HK-2 (cell line): Measurements from ENCODE around the gene ATP6V0A1.
"Not testable (repeated sequence)": the region's sequence is repeated elsewhere in the genome, so short reads cannot be mapped to it uniquely, and the experiment has no call there.

ENCODE experiments used
- DNase-seq: peaks from one replicate; pipeline ENCODE4 v3.0.0-alpha.2; 2018; ENCODE audit not compliant: unreplicated experiment

ATP6V0A1 gene

DNA sequence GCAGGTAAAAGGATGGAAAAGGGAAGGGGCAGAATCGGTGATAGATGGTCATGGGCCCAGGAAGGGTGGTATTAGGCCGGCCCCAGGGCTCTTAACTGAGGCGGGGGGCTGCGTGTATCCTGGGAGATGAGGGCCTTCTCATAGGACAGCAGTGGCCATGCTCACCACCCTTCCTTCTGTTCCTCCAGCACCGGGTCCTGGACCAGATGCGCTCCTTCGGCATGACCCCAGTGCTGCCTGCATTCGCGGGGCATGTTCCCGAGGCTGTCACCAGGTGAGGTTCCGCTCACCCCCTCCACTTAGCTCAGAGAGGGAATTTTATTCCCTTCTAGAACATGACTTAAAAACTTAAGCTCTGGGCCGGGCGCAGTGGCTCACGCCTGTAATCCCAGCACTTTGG lies 79.8 kb downstream of the ATP6V0A1 start:
- DNase-seq, result no peak

DNA sequence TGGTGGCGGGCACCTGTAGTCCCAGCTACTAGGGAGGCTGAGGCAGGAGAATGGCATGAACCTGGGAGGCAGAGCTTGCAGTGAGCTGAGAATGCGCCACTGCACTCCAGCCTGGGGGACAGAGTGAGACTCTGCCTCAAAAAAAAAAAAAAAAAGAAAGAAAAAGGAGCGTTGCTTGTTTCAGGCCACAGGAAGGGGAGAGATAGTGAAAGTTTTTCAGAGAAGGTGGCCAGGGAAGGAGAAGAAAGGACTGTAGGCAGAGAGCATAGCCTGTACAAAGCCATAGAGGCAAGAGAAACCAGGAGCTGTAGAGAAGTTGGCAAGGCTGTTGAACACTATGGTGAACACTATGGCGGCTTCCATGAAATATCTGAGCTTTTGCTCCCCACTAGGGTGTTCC lies 81.9 kb downstream of the ATP6V0A1 start:
- not testable (repeated sequence) for DNase-seq

DNA sequence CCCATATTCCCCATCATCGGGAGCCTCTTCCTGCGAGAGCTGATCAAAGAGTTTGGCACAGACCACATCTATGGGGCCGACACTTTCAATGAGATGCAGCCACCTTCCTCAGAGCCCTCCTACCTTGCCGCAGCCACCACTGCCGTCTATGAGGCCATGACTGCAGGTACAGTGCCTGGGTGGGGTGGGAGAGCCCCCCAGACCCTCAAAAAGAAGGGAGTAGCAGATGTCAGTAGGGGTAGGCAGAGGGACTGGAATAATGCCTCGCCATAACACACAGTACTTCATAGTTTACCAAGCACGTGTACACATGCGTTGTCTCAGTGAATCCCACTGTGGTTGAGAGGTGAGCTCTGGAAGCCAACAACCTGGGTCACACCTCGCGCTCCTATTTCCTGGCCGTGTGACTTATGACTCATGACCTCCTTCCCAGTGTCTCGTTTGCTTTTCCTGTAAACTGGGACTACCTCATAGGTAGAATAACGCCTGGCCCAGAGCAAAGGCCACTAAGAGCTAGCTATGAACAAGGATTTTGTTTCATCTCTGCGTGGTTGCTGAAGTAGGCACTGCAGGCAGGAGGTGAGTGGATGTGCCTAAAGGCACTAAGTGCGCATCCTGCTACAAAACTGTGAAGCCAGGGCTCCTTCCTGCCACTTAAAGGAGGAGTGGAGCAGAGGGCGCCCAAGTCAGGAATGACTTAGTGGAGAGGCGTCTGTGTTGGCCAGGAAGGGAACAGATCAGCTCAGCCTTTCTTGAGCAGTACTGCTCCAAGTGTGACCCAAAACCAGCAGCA lies 82.6 kb downstream of the ATP6V0A1 start:
- peak; percentile 66 for DNase-seq

DNA sequence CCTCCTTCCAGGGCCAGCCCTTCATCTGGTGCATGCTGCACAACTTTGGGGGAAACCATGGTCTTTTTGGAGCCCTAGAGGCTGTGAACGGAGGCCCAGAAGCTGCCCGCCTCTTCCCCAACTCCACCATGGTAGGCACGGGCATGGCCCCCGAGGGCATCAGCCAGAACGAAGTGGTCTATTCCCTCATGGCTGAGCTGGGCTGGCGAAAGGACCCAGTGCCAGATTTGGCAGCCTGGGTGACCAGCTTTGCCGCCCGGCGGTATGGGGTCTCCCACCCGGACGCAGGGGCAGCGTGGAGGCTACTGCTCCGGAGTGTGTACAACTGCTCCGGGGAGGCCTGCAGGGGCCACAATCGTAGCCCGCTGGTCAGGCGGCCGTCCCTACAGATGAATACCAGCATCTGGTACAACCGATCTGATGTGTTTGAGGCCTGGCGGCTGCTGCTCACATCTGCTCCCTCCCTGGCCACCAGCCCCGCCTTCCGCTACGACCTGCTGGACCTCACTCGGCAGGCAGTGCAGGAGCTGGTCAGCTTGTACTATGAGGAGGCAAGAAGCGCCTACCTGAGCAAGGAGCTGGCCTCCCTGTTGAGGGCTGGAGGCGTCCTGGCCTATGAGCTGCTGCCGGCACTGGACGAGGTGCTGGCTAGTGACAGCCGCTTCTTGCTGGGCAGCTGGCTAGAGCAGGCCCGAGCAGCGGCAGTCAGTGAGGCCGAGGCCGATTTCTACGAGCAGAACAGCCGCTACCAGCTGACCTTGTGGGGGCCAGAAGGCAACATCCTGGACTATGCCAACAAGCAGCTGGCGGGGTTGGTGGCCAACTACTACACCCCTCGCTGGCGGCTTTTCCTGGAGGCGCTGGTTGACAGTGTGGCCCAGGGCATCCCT lies 84.8 kb downstream of the ATP6V0A1 start:
- DNase-seq, result no peak

GRCh38 chr17:42544874-42545283 lies 86.2 kb downstream of the ATP6V0A1 start:
- DNase-seq, result no peak

DNA sequence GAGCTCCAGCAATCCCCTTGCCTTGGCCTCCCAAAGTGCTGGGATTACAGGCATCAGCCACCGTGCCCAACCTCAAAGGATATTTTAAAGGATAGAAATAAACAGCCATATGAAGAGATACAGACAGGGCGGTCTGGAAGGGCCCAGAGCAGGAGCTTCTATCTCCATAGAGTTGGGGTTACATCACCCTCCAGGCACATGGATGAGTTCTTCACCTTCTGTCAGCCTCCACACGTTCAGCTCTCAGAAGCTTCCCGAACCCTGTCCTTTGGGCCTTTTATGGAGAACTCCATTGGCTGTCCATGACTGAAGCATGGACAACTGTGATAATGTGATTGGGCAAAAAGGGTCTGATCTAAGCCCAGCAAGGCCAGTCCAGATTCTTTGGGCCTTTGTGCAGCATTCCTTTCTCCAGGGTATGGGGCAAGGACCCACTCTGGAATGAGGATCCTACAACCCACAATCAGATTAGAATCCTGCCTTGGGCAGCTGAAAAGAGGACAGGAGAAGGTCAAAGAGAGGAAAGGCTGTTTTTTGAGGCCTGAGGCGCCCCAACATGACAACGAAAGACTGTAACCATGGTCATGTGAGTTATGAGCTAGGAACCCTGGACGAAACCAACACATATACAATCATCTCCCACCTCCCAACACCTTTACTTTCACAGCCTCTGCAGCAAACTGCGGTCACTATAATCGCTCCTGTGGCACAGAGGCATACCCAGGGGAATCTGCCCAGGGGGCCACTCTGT lies 87.3 kb downstream of the ATP6V0A1 start:
- DNase-seq, result not testable (repeated sequence)

GRCh38 chr17:42547001-42547461 lies 88.4 kb downstream of the ATP6V0A1 start:
- DNase-seq, result no peak

DNA sequence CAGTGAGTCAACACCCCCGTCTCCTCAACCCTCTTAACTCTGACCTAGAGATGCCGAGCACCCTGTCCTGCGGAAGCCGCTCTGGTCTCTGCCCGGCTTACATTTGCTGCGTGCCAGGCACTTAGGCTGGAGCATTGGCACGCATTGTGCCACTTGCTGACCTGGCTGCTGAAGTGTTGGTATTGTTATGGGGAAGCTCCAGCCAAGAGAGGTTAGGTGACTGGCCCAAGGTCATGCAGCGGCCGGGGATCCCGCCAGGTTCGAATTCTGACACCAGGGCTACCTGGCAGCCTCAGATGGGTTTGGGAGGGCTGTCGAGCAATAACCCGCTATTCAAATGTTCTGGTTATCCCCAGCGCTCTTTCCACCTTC lies 89.0 kb downstream of the ATP6V0A1 start:
- no peak for DNase-seq

DNA sequence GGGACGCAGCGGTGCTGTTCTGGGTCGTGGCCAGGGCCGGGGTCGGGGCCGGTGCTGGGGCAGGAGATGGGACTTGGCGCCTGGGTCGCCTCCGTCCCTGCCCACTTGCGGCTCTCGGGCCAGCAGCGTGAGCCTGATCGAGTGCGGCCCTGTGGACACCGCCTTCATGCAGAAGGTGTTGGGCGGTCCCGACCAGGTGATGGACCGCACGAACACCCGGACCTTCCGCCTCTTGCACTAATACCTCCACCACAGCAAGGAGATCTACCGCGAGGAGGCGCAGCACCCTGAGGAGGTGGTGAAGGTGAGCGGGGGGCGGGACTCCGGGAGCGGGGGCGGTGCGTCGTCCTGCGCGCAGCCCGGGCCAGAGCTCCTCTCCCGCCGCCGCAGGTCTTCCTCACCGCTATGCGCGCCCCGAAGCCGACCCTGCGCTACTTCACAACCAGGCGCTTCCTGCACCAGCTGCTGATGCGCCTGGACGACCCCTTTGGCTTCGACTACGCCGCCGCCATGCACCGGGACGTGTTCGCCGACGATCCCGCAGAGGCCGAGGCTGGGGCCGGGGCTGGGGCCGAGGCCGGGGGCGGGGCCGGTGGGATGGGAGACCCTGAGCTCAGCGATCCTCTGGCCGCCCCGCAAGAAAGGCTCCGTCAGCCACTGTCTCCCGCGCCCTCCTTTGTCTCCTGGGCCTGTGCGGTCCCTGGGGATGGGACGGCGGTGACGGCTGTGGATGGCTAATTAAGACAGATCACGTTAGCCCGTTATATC lies 89.6 kb downstream of the ATP6V0A1 start:
- peak; percentile 81 for DNase-seq

DNA sequence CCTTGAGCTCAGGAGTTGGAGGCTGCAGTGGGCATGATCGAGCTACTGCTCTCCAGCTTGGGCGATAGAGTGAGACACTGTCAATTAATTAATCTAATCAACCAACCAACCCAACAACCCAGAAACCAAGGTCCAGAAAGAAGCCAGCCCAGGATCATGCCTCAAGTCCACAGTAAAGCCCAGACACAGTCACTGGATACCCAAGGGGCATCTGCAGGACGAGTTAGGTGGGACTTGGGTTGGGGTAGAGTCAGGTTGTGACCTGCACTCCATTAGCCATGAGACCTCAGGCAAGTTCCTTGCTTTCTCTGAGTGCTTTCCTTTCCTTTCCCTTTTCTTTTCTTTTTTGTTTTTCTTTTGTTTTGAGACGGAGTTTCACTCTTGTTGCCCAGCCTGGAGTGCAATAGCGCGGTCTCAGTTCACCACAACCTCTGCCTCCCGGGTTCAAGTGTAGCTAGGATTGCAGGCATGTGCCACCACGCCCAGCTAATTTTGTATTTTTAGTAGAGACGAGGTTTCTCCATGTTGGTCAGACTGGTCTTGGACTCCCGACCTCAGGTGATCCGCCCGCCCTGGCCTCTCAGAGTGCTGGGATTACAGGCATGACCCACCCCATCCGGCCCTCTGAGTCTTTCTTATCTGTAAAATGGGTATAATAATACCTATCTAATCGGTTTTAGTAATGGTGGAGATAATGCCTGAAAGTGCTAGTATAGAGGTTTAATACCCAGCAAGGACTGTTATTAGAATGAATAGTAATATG lies 90.5 kb downstream of the ATP6V0A1 start:
- no peak for DNase-seq

DNA sequence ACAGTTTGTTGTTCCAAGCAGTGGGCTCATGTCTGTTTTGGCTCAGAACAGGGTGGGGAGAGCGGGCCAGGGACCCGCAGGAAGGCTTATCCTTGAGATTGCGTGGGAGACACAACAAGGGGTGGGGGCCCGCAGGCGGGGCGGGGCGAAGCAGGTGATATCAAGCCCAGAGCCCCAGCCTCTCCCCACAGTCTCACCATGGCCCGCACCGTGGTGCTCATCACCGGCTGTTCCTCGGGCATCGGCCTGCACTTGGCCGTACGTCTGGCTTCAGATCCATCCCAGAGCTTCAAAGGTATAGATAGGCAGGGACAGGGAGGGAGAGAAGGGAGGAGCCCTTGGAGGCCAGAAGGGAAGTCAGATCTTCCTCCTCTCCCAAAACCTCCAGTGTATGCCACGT lies 94.1 kb downstream of the ATP6V0A1 start, which contains the start of gene HSD17B1:
HSD17B1 (plus strand) TSS at position 188 of the 400 bp plus-strand sequence; CDS start at position 199, 11 bp downstream.
- DNase-seq, result not testable (repeated sequence)

- DNase-seq, result no peak
Observed at GRCh38 chr17:42553161-42553818, 94.6 kb downstream of the ATP6V0A1 start.

DNA sequence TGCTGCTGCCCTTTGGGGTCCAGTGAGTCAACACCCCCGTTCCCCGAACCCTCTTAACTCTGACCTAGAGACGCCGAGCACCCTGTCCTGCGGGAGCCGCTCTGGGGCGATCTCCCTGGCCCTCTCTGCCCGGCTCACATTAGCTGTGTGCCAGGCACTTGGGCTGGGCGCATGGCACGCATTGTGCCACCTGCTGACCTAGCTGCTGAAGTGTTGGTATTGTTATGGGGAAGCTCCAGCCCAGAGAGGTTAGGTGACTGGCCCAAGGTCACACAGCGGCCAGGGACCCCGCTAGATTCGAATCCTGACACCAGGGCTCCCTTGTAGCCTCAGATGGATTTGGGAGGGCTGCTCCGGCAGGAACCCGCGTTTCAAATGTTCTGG lies 95.2 kb downstream of the ATP6V0A1 start:
- DNase-seq, result no peak

GRCh38 chr17:42554250-42555121 lies 95.8 kb downstream of the ATP6V0A1 start:
- peak; percentile 89 for DNase-seq

- DNase-seq, result no peak
Observed at GRCh38 chr17:42555122-42555622, 96.5 kb downstream of the ATP6V0A1 start.

GRCh38 chr17:42555961-42556617 lies 97.4 kb downstream of the ATP6V0A1 start:
- not testable (repeated sequence) for DNase-seq

- DNase-seq, result no peak
Observed at GRCh38 chr17:42559075-42559474, 100.4 kb downstream of the ATP6V0A1 start.

GRCh38 chr17:42560246-42560645 lies 101.6 kb downstream of the ATP6V0A1 start:
- no peak for DNase-seq
